NB4 (cell line): Measurements from ENCODE around the gene CCDC187.

Source experiments
- DNase-seq: peaks from one replicate; pipeline ENCODE4 v3.0.0; 2010; ENCODE audit warnings: low read depth
- H3K4me3 ChIP-seq: one replicate; pipeline ENCODE4 v1.5.1; 2011; ENCODE audit warnings: mild to moderate bottlenecking, low read depth, low read length, moderate library complexity
- MYC ChIP-seq: IDR thresholded peaks from 2 replicates; pipeline ENCODE4 v1.6.1; 2011; ENCODE audit warnings: low read depth, low read length
- POLR2A ChIP-seq: IDR thresholded peaks from 2 replicates; pipeline ENCODE4 v1.6.1; 2011; ENCODE audit warnings: mild to moderate bottlenecking; ENCODE audit not compliant: insufficient read length; ENCODE audit errors: extremely low read depth
- TF ChIP-seq, protein P1 (sequence below): IDR thresholded peaks from one replicate; pipeline ENCODE4 v1.5.1; 2012; ENCODE audit warnings: low read depth, low read length
- TF ChIP-seq, protein P2 (sequence below): IDR thresholded peaks from 2 replicates; pipeline ENCODE4 v1.6.1; 2011; ENCODE audit warnings: low read depth, low read length

Gene CCDC187

GRCh38 chr9:136276716-136277115, 27.2 kb downstream of the CCDC187 start:
- H3K4me3 ChIP-seq, result no peak overlapping the region
- TF ChIP-seq MYC (no peak), POLR2A (no peak)
- TF ChIP-seq, protein P1, sequence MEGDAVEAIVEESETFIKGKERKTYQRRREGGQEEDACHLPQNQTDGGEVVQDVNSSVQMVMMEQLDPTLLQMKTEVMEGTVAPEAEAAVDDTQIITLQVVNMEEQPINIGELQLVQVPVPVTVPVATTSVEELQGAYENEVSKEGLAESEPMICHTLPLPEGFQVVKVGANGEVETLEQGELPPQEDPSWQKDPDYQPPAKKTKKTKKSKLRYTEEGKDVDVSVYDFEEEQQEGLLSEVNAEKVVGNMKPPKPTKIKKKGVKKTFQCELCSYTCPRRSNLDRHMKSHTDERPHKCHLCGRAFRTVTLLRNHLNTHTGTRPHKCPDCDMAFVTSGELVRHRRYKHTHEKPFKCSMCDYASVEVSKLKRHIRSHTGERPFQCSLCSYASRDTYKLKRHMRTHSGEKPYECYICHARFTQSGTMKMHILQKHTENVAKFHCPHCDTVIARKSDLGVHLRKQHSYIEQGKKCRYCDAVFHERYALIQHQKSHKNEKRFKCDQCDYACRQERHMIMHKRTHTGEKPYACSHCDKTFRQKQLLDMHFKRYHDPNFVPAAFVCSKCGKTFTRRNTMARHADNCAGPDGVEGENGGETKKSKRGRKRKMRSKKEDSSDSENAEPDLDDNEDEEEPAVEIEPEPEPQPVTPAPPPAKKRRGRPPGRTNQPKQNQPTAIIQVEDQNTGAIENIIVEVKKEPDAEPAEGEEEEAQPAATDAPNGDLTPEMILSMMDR, result no peak
- DNase-seq, result no peak

DNA sequence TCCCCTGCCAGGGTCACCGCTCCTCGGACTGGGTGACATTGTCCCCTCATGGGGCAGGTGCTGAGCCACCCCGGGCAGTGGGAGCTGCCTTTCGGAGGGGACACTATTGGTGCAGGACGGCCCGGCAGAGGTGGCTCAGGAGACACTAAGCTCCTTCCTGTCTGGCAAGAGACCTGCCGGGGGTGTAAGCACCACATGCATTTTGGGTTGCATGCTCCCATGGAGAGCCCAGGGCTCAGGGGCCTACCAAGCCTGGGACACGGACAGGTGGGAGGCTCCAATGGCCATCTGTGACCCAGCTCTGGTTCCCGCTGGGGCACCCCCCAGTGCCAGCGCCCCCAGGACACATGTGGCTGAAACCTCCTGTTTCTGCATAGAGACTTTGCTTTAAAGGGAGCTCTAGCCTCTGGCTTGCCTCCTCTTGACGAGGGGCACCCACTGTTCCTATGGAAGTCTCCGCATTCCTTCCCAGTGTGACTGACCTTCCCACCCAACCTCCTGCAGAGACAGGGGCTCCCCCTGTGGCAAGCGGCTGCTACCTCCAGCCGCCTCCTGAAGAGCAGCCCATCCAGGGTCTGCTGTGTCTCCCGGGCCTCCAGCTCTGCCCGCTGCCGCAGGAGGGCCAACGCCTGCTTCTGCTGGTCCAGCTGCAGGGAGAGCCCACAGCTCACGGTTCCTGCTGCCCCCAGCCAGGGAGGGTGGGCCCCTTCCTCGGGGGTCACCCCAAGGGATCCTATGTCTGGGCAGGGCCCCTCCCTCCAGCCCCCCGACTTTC, 28.1 kb downstream of the CCDC187 start:
- H3K4me3 ChIP-seq, result no peak overlapping the region
- TF ChIP-seq POLR2A, result no peak
- no peak for DNase-seq

DNA sequence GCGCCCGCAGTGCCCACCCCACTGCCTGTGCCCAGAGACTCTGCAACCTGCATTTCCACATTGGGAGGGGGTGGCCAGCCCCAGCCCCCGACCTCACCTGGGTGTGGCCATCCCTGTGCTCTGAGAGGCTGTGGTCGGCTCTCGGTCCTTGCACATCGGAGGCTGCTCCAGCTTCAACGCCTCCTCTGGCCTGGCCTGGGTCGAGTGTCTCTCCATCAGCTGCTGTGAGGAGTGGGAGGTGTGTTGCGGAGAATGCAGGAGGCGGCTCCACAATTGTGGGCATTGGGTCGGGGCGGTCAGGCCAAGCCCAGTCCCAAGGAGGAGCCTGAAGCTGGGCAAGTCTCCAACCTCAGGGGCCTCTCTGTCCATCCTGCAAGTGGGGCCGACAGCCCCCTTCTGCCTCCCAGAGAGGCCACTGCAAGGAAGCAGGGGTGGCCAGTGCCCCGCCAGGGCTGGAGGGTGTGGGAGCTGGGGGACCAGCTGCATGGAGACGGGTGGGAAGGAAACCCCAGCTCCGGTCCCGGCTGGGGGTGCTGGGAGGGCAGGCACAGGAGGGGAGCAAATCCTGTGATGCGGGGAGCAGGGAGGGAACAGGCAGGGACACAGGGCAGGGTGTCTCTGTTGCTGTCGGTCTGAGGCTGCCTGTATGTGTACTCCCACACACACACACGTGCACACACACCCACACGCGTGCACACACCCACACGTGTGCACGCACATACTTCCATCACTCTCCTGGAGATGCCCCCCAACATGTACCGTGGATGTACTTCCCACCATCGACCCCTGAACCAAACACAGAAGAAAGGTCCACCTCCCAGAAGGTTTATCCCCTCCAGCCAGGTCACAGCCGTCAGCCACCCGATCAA, 28.9 kb downstream of the CCDC187 start:
- no peak overlapping the region for H3K4me3 ChIP-seq
- TF ChIP-seq, protein P1, result no peak
- TF ChIP-seq, protein P2, sequence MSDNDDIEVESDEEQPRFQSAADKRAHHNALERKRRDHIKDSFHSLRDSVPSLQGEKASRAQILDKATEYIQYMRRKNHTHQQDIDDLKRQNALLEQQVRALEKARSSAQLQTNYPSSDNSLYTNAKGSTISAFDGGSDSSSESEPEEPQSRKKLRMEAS, result no peak
- TF ChIP-seq MYC (no peak), POLR2A (no peak)
- DNase-seq, result no peak

GRCh38 chr9:136273921-136274785, 29.7 kb downstream of the CCDC187 start:
- DNase-seq, result no peak
- TF ChIP-seq, protein P1, result no peak
- TF ChIP-seq, protein P2, result no peak
- TF ChIP-seq POLR2A (no peak), MYC (no peak)
- no peak overlapping the region for H3K4me3 ChIP-seq

DNA sequence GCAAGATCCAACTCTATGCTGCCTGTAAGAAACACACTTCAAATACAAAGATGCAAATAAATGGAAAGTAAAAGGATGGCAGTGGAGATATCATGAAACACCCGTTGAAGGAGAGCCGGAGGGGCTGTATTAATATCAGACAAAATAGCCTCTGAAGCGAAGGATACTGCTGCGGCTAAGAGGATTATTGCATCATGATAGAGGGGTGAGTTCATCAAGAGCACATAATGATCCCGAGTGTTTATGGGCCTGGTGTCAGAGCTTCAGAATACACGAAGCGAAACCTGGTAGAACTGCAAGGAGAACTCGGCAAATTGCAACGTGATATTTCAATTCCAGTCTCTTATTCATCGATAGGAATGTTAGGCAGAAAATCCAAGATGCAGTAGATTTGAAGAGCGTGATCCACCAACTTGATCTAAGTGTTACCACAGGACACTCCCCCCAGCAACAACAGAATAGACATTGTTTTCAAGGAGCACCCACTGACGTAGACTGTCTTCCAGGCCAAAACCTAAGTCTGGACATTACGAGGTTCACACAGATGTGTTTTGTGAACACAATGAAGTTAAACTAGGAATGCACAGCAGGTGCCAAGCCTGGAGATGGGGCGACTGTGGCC, 30.5 kb downstream of the CCDC187 start:
- TF ChIP-seq, protein P1, result no peak
- TF ChIP-seq POLR2A (no peak), MYC (no peak)
- TF ChIP-seq, protein P2, result no peak
- no peak for DNase-seq
- H3K4me3 ChIP-seq, result no peak overlapping the region
